Activated CD8-positive, alpha-beta memory T cell treated with anti-CD3 and anti-CD28 coated beads for 24 hours (primary cell): ENCODE data around the gene BBS4.

Experiments
- DNase-seq: peaks from one replicate; pipeline ENCODE4 v3.0.0-alpha.2; 2020

Gene BBS4

DNA sequence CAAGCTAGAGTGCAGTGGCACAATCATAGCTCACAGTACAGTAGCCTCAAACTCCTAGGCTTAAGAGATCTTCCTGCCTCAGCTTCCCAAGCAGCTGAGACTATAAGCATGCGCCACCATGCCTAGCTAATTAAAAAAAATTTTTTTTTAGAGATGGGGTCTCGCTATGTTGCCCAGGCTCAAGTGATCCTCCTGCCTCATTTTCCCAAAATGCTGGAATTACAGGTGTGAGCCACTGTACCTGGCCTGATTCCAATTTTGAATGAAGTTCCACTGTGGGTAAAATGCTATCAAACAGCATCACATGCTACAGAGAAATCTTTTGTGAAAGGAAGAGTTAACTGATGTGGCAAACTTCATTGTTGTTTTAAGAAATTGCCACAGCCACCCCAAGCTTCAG is 80.0 kb downstream of the BBS4 start:
- DNase-seq, result no peak

GRCh38 chr15:72766780-72767179 is 80.8 kb downstream of the BBS4 start:
- no peak for DNase-seq

GRCh38 chr15:72770673-72771328 is 84.8 kb downstream of the BBS4 start:
- no peak for DNase-seq

DNA sequence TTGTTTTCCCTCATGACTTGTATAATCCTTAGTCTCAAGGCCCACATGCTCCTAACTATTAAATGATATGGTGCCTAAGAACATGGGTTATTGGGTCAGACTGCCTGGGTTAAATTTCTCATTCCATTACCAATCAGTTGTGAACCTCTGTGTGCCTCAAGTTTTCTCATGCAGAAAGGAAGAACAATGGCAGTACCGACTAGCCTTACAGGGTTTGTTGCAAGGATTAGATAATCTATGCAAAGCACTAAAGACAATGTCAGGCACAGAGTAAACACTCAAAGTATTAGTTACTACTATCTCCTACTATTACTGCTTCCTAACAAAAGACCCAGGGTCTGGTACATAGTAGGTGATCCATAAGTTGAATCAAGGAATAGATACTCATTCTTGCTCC is 85.3 kb downstream of the BBS4 start:
- no peak for DNase-seq

DNA sequence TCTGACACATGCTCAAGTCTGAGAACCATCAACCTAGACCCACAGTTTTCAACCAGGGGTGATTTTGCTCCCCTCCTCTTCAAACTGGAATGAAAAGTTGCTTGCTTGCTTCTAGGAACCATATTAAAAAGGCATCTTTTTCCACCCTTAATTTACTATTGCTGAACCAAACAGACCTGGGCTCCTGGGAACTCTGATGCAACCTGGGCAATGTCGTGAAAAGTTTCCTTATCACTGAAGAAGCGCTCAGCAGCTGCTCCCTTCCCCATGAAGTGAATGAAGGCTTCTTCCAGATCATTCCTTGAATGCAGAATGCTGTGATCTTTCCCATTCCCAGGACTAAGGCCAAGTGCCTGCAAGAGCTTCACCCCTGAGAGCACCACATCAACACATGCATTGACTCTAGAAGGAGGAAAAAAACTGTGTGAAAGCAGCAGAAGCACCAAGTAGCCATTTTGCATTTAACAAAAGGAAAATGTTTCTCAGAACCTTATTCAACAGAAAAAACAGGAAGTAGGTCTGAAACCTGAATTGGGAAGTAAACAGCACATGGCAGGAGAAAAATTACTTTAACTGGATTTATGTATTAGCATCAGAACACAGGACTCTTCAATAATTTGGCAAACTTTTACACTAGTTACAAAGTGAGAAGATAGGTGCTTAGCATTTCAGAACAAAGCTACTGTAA is 88.8 kb downstream of the BBS4 start:
- no peak for DNase-seq

- no peak for DNase-seq
Observed at GRCh38 chr15:72778796-72779195, 92.8 kb downstream of the BBS4 start.

DNA sequence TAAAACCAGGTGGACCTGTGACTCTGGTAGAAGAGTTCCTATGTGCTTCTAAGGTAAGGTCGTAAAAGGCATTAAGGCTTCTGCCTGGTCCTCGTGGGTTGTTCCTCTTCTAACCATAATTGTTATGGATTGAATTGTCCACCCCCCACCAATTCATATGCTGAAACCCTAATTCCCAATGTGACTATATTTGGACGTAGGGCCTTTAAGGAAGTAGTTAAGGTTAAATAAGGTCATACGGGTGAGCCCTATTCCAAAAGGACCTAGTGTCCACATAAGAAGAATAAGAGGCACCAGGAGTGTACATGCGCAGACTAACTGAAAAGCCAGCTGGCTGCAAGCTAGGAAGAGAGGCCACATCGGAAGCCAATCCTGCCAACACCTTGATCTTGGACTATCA is 95.6 kb downstream of the BBS4 start:
- no peak for DNase-seq

GRCh38 chr15:72782274-72783003 is 96.4 kb downstream of the BBS4 start:
- DNase-seq, result no peak

DNA sequence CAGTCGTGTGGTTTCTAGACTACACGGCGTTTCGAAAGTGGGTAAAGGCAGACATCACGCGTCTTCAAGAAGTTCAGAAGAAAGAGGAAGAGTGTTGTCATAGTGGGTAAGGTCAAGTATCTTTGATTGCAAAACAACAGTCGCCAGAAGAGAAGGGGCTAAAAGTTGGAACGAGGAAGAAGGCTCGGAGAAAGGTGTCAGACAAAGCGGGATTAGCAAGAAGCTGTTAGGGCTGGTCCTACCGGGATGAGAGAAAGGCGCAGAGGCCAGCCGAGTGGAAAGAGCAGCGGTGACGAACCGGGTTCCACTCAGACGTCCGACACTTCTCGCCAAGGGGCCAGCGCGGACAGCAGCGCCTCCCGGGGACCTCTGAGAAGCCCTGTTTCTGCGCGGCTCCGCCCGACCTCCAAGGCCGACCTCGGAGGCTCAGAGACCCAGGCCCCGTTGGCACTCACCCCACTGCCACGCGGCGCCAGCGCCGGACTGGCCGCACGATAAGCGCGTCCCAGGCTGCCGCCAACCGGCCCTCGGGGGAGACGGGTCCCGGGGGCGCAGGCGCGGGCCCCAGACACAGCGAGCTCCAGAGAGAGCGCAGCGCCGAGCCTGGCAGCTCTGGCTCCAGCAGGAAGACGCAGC is 97.1 kb downstream of the BBS4 start:
- DNase-seq, result no peak

DNA sequence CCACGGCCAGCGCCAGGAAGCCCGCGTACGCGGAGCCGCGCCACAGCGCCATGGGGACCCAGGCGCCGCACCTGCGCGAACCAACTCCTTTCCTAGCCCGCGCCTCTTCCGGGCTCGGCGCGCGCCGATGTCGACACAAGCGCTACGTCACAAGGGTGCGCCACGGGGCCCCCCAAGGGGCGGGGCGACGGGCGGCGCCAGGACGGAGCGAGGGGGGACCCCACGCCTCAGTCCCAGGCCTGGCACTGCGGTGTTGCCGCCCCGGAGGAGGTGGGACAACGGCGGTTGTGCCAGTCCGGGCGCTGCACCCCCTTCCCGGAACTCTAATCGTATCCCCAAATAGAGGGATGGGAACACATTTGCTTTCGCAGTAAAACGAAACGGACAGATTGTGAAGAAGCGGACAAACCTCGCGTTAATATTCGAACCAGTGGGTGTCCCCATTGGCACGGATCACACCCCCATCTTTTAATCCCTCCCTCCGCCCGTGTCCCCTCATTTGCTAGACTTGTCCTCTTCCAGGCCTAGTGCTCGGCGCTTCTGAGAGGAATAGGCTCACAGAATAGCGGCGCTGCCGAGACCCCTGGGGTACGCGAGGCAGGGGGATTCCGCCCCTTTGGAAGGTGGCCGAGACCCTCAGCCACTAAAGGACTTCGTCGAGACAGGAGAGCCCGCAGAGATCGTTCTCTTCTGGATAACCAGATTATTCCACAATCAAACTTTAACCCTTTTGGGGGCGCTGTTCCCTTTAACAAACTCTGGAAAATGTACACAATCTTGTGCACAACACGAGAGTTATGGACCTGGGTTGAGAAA is 97.8 kb downstream of the BBS4 start, which contains the start of gene ADPGK:
Gene ADPGK (minus strand): TSS at position 119 of the 816 bp plus-strand sequence. CDS start 67 bp downstream, at position 52.
- peak; percentile 99 for DNase-seq

DNA sequence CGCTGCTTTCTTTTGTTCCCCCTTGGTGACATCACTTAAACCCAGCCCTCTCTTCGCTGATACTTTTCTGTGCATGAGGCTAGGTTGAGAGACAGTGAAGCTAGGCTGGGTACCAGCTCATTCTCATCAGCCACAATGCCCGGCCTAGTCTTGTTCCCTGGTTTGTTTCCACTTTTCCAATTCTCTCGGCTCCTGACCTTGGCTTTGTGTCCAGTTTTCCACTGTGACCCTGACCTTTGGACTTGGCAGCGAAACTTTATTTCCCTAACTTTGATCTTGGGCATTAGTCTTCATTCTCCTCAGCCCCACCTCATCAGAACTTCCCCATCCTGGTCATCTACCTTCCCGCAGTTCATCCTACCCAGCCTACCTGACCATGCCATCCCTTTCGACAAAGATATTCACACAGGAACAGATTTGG is 98.5 kb downstream of the BBS4 start:
- no peak for DNase-seq

- peak; percentile 69 for DNase-seq
Observed at GRCh38 chr15:72785432-72785831, 99.4 kb downstream of the BBS4 start.

GRCh38 chr15:72785841-72786240 is 99.8 kb downstream of the BBS4 start:
- DNase-seq, result no peak

GRCh38 chr15:72786242-72786641 is 100.2 kb downstream of the BBS4 start:
- no peak for DNase-seq

- no peak for DNase-seq
Observed at GRCh38 chr15:72786676-72787345, 100.8 kb downstream of the BBS4 start.

DNA sequence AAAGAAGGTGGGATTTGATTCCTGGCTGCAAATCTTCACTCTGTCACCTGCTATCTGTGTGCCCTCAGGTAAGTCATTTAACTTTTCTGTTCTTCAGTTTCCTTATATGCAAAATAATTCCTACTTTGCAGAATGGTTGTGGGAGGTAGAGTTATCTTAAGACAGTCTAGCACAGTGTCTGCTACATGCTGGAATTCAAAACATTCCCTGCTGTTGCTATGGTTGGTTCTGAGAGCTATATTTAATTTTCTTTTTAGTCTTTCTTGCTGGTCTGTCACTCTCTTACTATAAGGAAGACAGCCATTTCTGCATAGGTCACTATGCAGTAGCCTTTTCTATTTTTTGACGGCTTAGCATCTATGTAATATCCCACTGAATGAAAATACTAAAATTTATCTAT is 101.5 kb downstream of the BBS4 start:
- DNase-seq, result no peak
